PFSK-1 (cell line): ENCODE measurements around the gene SND1.

ENCODE experiments used
- FOXP2 ChIP-seq: optimal IDR thresholded peaks from 2 replicates; pipeline ENCODE3; 2011; ENCODE audit warnings: borderline replicate concordance, control low read depth, inconsistent platforms; ENCODE audit not compliant: insufficient read depth; ENCODE audit errors: extremely low read length, extremely low read depth
- POLR2AphosphoS5 ChIP-seq: IDR thresholded peaks from 2 replicates; pipeline ENCODE4 v1.6.1; 2012; ENCODE audit warnings: low read depth, mild to moderate bottlenecking, control low read depth, low read length, moderate library complexity
- SIN3A ChIP-seq: IDR thresholded peaks from 2 replicates; pipeline ENCODE4 v1.6.1; 2012; ENCODE audit warnings: mild to moderate bottlenecking, low read length, moderate library complexity, borderline replicate concordance; ENCODE audit not compliant: insufficient read depth
- TAF1 ChIP-seq: IDR thresholded peaks from 2 replicates; pipeline ENCODE4 v1.6.1; 2012; ENCODE audit warnings: low read length, control low read depth, borderline replicate concordance; ENCODE audit not compliant: insufficient read depth
- TF ChIP-seq, protein P1 (sequence below), 2 experiments: IDR thresholded peaks; 2 replicates each; pipeline versions ENCODE4 v1.6.1 to v1.8.0; 2011 to 2012; ENCODE audit warnings: low read depth in 2 of 2, low read length in 2 of 2, control low read depth in 1 of 2, inconsistent platforms in 1 of 2, mild to moderate bottlenecking in 1 of 2, moderate library complexity in 1 of 2; ENCODE audit not compliant: insufficient read depth in 1 of 2

Gene SND1

DNA sequence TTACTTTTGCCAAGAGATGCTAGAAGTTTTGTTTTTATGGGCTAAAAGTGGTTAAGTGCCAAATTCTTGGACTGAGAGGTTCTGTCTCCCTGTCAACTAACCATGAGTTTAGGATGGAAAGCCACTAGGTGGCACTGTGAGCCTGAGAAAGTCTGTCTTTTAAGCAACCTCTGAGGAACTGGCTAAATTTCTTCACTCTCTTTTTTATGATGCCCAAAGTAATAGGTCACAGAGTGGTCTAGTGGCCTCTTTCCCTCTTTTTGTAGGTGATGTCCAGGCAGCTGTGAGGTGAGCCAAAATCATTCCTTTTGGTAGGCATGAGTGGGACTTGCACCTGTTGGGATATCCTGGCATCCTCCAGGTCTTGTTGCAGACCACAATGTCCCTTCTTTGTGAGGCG lies 56.8 kb downstream of the SND1 start:
- TF ChIP-seq, protein P1, sequence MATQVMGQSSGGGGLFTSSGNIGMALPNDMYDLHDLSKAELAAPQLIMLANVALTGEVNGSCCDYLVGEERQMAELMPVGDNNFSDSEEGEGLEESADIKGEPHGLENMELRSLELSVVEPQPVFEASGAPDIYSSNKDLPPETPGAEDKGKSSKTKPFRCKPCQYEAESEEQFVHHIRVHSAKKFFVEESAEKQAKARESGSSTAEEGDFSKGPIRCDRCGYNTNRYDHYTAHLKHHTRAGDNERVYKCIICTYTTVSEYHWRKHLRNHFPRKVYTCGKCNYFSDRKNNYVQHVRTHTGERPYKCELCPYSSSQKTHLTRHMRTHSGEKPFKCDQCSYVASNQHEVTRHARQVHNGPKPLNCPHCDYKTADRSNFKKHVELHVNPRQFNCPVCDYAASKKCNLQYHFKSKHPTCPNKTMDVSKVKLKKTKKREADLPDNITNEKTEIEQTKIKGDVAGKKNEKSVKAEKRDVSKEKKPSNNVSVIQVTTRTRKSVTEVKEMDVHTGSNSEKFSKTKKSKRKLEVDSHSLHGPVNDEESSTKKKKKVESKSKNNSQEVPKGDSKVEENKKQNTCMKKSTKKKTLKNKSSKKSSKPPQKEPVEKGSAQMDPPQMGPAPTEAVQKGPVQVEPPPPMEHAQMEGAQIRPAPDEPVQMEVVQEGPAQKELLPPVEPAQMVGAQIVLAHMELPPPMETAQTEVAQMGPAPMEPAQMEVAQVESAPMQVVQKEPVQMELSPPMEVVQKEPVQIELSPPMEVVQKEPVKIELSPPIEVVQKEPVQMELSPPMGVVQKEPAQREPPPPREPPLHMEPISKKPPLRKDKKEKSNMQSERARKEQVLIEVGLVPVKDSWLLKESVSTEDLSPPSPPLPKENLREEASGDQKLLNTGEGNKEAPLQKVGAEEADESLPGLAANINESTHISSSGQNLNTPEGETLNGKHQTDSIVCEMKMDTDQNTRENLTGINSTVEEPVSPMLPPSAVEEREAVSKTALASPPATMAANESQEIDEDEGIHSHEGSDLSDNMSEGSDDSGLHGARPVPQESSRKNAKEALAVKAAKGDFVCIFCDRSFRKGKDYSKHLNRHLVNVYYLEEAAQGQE (IDR thresholded peaks at IDR 0.05; ENCODE audit: insufficient read depth in 1 of 2, low read depth in 2 of 2, low read length in 2 of 2): no peak
- TF ChIP-seq POLR2AphosphoS5: no peak
- TF ChIP-seq SIN3A: no peak
- no peak for TF ChIP-seq TAF1
- TF ChIP-seq FOXP2: no peak

DNA sequence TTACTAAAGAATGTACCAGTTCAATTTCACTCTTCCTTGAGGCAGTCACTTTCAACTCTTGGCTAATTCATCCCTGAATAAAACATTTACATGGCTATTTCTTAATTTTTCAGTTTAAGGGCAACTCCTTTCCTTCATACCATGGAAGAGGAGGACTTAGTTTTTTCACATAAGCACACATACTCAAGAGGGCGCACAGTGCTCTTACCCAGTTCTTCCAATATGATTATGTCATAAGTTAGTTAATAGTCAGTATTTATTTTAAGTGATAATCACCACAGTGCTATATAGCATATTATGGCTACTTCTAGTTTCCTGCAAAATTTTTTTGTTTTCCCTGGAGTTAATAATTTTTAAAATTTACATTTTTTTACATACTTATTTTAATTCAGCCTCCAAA lies 58.6 kb downstream of the SND1 start:
- no peak for TF ChIP-seq POLR2AphosphoS5
- no peak for TF ChIP-seq TAF1
- TF ChIP-seq, protein P1 (IDR thresholded peaks at IDR 0.05; ENCODE audit: insufficient read depth in 1 of 2, low read depth in 2 of 2, low read length in 2 of 2): no peak
- TF ChIP-seq SIN3A: no peak
- no peak for TF ChIP-seq FOXP2

DNA sequence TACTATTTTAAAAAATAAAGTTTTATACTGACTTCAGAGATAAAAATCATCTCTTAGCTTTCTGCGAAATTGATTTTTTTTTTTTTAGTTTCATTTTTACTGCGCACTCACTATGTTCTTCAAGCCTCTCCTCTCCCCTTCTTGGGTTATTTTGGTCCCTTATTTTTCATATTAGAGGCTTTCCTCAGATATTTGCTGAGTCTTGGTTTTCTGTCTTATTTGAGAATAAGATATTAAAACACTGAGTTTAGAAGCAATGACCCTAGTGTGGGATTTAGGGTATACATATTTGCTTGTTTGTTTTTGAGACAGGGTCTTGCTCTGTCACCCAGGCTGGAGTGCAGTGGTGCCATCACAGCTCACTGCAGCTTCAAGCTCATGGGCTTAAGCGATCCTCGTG lies 59.9 kb downstream of the SND1 start:
- no peak for TF ChIP-seq SIN3A
- TF ChIP-seq POLR2AphosphoS5: no peak
- no peak for TF ChIP-seq FOXP2
- TF ChIP-seq TAF1: no peak
- TF ChIP-seq, protein P1 (IDR thresholded peaks at IDR 0.05; ENCODE audit: insufficient read depth in 1 of 2, low read depth in 2 of 2, low read length in 2 of 2): no peak

DNA sequence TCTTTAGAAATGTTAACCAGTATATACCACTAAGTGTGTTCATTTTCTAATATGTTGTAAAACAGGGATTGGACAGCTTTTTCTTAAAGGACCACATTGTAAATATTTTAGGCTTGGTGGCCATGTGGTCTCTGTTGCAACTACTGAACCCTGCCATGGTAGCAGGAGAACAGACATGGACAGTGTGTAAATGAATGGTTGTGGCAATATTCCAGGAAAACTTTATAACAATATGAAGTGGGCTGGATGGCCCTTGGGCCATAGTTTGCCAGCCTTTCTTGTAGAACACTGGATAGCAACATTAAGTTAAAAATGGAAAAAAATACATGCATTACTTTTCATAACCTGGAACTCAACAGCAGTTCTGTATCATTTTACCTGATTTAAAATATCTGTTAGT lies 61.0 kb downstream of the SND1 start:
- no peak for TF ChIP-seq TAF1
- TF ChIP-seq, protein P1 (IDR thresholded peaks at IDR 0.05; ENCODE audit: insufficient read depth in 1 of 2, low read depth in 2 of 2, low read length in 2 of 2): no peak

DNA sequence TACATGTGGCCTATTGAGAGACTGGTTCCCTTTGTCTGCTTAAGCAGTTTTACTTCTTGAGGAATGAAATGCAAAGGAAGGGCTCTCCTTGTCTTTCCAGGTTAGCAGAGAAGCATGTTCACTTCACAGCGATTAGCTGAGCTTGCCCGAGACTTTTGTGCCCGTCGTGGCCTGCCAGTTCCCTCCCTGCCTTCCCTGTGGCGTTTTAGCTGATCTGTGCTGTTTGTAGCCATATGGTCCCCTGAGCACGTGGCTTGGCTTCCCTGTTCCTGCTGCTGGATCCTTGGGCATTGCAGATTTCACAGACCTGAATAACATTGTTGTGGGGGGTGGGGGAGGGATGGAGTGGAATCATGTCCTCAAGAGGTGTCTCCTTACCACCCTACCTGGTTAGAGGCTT lies 61.8 kb downstream of the SND1 start:
- no peak for TF ChIP-seq FOXP2
- no peak for TF ChIP-seq SIN3A
- no peak for TF ChIP-seq POLR2AphosphoS5
- TF ChIP-seq, protein P1 (IDR thresholded peaks at IDR 0.05; ENCODE audit: insufficient read depth in 1 of 2, low read depth in 2 of 2, low read length in 2 of 2): no peak
- TF ChIP-seq TAF1: no peak
